ENCODE data around the gene CDKN2B.
A peak's percentile ranks its signal among the peaks of the same experiment; 100 is the strongest.

CDKN2B gene

DNA sequence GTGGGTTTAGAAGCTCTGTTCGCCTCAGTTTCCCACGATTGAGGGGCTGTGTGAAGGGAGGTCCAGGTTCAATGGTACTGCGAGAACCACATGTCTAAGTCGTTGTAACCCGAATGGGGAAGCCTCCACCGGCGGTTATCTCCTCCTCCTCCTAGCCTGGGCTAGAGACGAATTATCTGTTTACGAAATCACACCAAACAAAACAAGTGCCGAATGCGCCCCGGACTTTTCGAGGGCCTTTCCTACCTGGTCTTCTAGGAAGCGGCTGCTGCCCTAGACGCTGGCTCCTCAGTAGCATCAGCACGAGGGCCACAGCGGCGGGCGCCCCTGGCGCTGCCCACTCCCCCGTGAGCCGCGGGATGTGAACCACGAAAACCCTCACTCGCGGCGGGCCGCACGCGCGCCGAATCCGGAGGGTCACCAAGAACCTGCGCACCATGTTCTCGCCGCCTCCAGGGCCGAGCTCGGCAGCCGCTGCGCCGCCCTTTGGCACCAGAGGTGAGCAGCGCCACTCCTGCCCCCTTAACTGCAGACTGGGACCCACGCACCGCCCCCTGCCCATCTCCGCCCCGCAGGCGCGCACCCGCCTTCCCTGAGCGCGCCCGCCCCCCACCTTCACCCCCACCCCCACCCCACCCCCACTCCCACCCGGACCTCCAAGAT lies 15.1 kb downstream of the CDKN2B start, which contains the start of gene CDKN2A:
Gene CDKN2A (minus strand): TSS at position 500 of the 663 bp plus-strand sequence.
- DNase-seq = peak; percentile 89 to 99

DNA sequence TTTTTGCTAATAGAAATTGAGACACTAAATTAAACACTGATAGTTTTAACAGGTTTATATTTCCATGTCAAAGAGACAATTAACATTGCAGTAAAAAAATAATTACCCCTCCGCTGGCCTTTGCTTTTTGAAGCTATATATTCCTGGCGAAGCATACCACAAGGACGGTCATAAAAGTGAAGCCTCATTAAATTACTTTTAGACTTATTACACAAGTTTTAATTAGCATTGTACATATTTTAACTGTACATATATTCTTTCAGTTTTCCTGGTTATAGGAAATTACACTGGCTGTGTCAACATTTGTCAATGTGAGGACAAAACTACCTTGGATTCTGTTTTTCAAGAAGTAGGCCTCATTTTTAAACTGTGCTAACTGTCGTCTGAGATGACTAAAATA lies 16.1 kb downstream of the CDKN2B start:
- peak in 1 of 2 experiments; percentile 53 for DNase-seq

DNA sequence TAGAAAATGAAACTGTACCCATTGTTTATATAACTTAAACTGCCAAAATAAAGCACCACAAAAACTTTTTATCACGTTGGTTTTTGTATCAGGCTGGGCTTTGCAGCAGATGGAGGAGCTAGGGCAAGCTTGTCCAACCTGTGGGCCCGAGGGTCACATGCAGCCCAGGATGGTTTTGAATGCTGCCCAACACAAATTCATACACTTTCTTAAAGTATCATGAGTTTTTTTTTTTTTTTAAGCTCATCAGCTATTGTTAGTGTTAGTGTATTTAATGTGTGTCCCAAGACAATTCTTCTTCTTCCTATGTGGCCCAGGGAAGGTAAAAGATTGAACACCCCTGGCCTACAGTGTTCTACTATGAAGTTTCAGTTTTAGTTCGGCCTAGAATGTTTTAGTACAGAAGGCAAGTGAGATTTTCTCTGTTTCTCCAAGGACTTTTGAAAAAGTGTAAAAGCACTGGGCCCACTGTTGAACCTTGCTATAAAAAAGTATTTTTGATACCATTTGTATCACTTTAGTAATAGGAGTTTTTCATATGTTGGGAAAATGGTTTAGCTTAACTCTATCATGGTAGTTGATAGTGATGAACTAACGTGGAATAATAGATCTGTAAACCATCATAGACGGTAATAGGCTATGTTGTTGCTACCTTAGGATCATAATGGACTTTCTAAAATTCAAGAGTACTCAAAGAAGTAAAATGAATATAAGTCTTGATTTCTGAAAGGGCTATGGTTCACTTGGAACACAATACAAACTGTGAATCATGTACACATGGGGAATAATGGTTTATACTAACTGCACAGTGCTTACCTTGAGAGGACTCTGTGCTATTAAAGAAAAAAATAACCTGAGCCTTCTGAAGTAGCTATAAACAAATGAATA lies 17.8 kb downstream of the CDKN2B start:
- DNase-seq = peak in 1 of 2 experiments; percentile 46

DNA sequence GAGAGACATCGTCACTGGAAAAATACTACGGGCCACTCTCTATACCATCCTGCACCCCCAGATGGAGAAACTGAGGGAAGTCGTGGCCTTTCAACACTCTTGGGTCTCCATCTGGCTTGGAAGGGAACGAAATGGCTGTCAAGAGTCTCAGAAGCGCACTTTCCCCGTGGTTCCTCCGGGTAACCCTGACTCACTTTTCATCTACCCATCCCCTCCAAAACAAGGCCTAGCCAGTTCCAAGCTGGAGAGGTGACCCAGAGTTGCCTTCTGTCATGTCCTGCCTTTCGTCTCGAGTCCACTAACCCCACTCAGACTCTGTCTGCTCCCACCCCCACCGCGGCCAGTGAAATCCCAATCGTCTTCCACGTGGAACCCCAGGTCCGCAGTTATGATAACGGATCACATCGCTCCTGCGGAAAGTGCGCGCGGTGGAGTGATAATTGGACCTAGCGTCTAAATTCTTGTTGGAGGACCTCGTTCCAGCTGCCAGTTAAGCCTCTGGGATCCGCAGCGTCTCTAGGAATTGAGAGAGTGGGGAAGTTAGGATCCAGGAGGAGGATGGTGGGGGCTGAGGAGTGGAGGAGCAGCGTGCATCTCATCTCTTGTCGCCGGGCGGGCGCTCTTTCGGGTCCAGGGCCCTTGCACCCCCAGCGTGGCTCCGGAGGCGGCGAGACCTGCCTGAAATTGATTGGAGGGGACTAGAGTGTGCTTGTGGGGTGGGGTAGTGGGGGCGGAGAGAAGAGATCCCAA lies 19.5 kb downstream of the CDKN2B start:
- DNase-seq = no peak

DNA sequence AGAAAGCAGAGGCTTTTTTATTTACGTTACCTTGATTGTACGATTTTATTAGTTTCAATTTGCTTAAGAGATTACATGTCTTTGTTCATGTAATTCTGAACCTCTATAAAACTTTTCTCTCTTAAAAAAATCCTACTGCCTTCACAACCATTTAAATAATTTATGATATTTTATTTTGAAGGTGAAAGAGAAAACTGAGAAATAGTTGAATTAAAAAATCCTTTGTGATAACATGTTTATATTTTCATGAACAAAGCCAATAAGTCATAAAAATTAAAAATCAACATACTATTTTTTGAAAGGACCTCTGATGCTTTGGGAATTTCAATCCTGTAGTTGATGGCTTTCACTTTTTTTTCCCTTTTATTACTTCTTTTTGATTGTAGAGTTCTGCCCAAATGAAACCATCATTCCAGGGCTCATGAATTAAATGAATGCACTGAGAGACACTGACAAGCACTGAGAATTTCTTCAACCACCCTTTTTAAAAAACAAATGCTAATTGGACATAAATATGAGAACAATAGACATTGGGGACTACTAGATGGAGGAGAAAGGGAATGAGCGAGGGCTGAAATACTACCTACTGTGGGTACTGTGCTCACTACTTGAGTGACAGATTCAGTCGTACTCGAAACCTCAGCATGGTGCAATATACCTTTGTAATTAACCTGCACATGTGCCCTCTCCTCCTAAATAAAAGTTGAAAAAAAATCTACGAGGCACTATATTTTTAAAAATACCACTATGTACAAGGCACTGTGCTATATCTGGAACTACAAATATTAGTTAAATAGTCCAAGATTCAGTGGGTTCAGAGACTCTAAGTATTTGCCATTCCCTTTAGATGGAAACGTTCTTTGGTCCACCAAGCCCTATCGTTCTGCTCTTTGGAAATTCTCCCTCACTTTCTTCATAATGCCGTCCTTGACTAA lies 20.8 kb downstream of the CDKN2B start:
- no peak for DNase-seq

DNA sequence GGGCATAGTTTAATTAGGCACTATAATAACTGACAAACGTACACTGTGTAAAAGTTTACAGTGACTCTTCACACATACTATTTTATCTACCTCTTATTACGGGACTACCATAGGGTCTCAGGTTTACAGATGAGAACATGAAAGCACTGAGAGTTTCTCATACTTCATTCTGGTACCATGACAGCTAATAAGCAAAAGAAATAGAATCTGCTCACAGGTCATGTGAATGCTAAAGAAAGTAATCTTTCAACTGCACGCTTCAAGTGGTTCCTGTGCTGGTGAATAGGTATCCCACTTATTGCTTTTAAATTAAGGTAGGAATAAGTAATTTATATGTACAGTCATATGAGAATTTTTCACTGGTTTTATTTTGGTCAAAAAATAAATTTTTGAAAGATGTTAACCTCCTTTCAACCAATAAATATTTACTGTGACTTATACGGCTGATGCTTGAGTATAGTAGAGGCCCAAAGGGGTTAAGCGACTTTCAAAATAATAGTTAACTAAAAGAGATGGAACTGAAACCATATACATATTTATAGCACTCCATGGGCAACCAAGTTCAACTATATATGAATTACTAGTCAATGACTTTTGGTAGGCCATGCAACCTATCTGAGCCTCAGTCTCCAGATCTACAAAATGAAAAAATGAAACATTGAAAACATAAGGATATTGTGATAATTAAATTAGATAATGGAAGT lies 23.0 kb downstream of the CDKN2B start:
- no peak for DNase-seq

DNA sequence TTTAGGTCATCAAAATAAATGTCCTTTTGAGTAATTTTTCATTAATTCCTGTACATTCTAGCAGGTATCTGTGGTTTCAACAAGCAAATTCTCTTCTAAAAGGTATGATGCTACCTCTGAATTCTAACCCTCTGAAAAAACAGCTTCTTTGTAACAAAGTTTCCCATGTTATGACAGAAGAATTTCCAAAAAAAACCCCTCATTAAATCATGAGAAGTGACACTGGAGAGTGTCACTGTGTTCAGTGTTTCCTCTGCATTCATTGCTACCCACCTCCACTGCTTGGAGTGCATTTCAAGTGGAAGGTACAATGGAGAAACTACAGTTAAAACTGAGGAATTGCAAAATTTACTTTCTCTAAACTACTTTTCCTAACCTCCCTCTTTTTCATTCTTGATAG lies 25.0 kb downstream of the CDKN2B start:
- no peak for DNase-seq

DNA sequence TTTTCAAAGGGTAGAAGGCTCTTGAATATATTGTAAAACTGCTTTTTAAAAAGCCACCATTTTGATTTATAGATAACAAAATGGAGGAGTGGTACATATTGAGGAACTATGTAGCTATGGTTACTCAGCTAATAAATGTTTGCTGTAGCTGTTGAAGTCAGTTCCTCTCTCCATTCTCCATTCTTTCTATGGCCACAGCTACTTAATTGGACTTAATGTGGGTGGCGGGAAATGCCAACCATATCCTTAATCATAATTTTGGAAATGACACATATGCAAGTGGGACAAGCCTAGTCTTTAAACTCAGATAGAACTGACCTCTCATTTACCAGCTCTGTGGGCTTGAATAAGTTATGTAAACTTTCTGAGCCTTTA lies 25.6 kb downstream of the CDKN2B start:
- no peak for DNase-seq

DNA sequence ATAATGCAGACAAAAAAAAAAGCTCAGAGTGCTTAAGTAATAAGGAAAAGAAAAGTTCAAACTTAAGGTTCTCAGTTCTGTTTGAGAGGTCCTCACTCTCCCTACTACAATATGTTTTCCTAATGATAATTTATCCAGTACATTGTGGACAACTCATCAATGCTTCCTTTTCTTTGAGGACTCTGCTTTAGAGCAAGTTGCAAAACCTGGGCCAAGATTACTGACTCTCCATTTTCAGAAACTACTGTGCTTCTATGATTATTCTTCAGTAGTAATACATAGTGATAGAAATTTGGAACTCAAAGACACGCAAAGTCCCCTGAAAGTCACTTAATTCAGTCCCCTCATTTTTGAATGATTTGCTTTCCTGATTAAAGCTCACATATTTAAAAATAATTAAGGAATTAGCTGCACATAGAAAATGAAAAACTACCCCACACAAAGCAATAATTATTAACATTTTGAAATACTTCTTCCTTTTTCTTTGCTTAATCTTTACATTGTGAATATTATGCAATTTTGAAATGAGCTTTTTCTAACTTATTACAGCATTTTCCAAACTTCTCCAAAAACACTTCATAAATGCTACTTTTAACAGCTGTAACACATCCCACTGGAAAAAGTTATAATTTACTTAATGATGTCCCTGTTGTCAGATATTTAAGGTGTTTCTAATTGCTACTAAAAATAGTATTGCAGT lies 26.1 kb downstream of the CDKN2B start:
- DNase-seq = no peak

DNA sequence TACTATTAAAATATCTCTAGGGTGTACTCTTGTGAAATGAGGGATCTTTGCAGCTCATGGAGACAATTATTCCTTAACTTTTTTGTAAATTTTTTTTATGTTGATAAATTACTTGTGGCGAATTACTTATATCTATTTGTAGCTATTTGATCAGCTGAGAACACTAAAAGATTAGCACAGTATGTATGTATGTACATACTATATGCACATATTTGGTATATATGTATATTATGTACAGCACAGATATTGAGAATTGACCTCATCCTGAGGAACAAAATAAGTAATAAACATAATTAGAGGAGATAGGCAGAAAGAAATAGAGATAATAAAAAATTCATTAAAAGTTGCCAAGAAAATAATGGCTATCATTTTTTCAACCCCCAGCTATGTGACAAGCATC lies 26.7 kb downstream of the CDKN2B start:
- no peak for DNase-seq

DNA sequence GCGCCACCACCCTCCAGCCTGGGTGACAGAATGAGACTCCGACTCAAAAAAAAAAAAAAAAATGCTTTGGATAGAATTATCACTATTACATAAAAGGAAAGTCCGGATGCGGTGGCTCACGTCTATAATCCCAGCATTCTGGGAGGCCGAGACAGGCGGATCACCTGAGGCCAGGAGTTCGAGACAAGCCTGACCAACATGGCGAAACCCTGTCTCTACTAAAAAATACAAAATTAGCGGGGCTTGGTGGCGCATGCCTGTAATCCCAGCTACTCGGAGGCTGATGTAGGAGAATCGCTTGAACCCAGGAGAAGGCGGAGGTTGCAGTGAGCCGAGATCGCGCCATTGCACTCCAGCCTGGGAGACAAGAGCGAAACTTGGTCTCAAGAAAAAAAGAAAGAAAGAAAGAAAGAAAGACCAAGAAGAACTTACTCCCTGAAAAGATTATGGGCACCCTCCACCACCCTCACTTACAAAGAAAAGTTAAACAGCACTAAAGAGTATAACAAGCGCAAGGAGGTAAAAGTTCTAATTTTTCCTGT lies 32.7 kb downstream of the CDKN2B start:
- DNase-seq = no peak

DNA sequence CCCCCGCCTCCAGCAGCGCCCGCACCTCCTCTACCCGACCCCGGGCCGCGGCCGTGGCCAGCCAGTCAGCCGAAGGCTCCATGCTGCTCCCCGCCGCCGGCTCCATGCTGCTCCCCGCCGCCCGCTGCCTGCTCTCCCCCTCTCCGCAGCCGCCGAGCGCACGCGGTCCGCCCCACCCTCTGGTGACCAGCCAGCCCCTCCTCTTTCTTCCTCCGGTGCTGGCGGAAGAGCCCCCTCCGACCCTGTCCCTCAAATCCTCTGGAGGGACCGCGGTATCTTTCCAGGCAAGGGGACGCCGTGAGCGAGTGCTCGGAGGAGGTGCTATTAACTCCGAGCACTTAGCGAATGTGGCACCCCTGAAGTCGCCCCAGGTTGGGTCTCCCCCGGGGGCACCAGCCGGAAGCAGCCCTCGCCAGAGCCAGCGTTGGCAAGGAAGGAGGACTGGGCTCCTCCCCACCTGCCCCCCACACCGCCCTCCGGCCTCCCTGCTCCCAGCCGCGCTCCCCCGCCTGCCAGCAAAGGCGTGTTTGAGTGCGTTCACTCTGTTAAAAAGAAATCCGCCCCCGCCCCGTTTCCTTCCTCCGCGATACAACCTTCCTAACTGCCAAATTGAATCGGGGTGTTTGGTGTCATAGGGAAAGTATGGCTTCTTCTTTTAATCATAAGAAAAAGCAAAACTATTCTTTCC lies 34.2 kb downstream of the CDKN2B start:
- DNase-seq = peak; percentile 92 to 96

DNA sequence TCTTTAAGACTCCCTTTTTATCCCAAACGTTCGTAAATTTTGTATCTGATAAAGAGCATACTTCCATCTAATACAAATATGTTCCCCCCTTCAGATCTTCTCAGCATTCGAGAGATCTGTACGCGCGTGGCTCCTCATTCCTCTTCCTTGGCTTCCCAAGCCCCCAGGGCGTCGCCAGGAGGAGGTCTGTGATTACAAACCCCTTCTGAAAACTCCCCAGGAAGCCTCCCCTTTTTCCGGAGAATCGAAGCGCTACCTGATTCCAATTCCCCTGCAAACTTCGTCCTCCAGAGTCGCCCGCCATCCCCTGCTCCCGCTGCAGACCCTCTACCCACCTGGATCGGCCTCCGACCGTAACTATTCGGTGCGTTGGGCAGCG lies 34.8 kb downstream of the CDKN2B start:
- DNase-seq = peak; percentile 67 to 86

DNA sequence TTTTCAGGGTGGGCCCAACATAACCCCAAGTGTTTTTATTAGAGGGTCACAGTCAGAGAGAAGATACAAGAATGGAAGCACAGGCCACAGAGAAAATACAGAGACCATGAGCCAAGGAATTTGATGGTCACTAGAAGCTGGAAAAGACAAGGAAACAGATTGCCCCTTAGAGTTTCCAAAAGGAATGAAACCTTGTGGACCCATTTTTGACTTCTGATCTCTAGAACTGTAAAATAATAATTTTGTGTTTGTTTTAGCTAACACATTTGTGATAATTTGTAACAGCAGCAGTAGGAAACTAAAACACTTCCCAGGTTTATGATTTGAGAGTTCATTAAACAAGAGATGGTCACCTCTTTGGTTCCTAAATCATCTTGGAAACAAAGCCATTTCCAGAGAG lies 36.7 kb downstream of the CDKN2B start:
- DNase-seq = no peak

DNA sequence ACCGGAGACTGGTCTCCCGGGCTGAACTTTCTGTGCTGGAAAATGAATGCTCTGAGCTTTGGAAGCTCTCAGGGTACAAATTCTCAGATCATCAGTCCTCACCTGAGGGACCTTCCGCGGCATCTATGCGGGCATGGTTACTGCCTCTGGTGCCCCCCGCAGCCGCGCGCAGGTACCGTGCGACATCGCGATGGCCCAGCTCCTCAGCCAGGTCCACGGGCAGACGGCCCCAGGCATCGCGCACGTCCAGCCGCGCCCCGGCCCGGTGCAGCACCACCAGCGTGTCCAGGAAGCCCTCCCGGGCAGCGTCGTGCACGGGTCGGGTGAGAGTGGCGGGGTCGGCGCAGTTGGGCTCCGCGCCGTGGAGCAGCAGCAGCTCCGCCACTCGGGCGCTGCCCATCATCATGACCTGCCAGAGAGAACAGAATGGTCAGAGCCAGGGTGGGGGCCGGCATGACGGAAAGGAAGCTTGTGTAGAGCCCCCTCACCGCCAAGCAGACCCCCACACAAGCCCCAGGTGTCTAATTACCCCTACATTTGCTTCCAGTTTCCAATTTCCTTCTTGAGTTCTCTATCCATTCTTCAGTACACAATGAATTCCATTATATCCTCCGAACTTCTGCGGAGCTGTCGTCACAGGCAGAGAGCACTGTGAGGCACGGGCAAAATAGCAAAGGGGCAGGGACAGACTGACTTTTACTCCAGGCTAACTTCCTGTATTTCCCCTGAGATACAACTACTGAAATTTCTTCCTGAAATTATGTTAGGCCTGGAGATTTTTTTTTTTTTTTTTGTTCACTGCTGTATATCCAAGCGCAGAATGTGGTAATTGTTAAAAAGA lies 38.1 kb downstream of the CDKN2B start:
- DNase-seq = no peak

DNA sequence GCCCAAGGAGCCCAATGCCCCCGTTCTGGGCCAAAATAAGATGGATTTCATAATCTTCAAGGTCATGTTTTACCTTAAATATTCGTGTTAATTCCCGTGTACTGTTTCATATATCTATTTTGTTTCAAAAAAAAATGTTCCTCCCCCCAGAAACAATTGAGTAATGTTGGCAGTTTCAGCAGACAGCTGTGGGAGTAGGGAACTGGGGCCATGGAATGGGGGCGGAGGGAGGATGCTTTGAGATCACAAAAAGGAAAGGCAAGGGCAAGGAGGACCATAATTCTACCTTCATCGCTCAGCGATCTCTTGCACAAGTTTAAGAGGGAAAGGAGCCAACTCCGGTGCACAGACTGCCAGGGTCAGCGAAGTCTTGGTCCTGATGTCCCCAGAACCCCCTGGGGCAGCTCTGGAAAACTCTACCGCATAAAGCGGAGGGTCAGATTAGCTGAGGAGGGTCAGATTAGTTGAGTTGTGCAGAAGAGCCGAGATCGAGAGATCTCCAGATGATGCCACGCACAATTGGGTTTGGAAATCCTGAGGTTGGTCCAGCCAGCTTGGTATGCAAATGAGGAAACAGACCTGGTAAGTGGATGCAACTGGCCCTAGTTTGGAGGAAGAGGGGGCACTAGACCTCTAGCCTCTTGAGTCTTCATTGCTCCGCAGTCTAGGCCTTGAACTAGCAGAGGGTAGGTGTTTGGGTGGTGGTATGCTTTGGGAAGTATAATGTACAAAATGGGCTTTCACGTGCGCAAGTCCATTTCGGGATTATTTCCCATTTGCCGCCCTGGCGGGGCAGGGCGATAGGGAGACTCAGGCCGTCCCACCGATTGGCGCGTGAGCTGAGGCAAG lies 38.9 kb downstream of the CDKN2B start:
- peak in 1 of 2 experiments; percentile 36 for DNase-seq

DNA sequence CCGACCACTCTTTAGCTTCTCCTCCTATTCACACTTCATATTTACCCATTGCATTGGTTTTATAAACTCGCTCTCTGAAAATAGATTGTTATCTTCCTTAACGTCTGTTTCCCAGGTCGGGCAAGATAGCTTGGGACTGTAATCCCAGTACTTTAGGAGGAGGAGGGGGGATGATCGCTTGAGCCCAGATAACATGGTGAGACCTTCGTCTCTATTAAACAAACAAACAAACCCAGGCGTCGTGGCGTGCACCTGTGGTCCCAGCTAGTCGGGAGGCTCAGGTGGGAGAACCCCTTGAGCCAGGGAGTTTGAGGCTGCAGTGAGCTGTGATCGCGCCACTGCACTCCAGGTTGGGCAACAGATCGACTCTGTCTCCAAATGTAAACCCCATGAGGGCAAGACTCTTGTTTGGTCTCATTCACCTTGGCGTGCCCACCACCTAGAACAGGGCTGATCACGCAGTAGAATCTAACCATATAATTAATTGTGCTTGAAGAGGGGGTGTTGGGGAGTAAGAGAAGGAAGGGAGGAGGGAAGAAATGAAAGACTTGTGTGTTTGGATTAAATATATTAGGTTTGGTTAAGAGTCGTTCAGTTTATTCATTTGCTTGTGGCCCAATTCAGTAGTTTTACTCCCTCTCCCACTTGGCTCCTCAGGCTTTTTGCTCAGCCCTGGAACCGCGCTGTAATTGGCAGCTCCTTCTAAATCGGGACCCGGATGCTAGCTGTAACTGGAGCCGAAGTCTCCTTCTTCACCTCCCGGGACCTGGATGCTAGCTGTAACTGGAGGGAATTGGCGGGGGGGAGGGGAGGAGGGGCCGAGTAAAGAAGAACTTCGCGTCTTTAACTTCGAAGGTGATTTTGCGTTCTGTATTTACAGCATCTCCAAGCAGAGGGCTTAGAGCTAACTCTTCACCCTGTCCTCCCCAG lies 39.8 kb downstream of the CDKN2B start:
- DNase-seq = no peak
